Gastroesophageal sphincter (tissue), 3 donors: ENCODE results near the gene SLC4A2.

Source experiments
- POLR2A ChIP-seq, 2 donors: fragments of 450-650 bp; IDR thresholded peaks; one replicate each; pipeline ENCODE4 v1.6.1; 2017; ENCODE audit warnings: antibody characterized with exemption in 2 of 2, mild to moderate bottlenecking in 2 of 2, moderate library complexity in 1 of 2
- POLR2AphosphoS5 ChIP-seq: sonication (generic); formaldehyde crosslinking; IDR thresholded peaks from one replicate; pipeline ENCODE4 v1.6.1; 2017; ENCODE audit warnings: antibody characterized with exemption
- TF ChIP-seq, protein P1 (sequence below), 4 experiments: fragments of 200-600 bp in 2 of 4; fragments of 450-650 bp in 2 of 4; sonication (generic) in 1 of 4; IDR thresholded peaks; one replicate each; pipeline ENCODE4 v1.5.1; 2017 to 2019; ENCODE audit warnings: antibody characterized with exemption in 4 of 4, mild to moderate bottlenecking in 2 of 4, moderate library complexity in 2 of 4

GRCh38 chr7:151035902-151036301, 23.5 kb upstream of the SLC4A2 start:
- TF ChIP-seq POLR2A (IDR thresholded peaks at IDR 0.05) = no peak
- TF ChIP-seq, protein P1, sequence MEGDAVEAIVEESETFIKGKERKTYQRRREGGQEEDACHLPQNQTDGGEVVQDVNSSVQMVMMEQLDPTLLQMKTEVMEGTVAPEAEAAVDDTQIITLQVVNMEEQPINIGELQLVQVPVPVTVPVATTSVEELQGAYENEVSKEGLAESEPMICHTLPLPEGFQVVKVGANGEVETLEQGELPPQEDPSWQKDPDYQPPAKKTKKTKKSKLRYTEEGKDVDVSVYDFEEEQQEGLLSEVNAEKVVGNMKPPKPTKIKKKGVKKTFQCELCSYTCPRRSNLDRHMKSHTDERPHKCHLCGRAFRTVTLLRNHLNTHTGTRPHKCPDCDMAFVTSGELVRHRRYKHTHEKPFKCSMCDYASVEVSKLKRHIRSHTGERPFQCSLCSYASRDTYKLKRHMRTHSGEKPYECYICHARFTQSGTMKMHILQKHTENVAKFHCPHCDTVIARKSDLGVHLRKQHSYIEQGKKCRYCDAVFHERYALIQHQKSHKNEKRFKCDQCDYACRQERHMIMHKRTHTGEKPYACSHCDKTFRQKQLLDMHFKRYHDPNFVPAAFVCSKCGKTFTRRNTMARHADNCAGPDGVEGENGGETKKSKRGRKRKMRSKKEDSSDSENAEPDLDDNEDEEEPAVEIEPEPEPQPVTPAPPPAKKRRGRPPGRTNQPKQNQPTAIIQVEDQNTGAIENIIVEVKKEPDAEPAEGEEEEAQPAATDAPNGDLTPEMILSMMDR (IDR thresholded peaks at IDR 0.05) = no peak
- no peak for TF ChIP-seq POLR2AphosphoS5
